A673 (cell line): ENCODE measurements around the gene DNAH1. TPM values are rescaled to one million over a fixed set of nuclear protein-coding genes. Genes with fewer than 3 reads are reported as not detected.

Experiments used
- BruUV-seq: library from RNA; stranded (reverse); fragments of 400-500 nt; replicated peaks from 2 replicates; lab custom pipeline; 2021; lab: Mats Ljungman, UMichigan
- CTCF ChIA-PET: fragments of 300-600 bp; sonication (Branson Sonifier 250); formaldehyde crosslinking; loops from one replicate; lab custom pipeline; 2022; ENCODE audit warnings: antibody characterized with exemption; lab: Charles Lee
- POLR2A ChIA-PET: fragments of 300-600 bp; sonication (Branson Sonifier 250); formaldehyde crosslinking; loops from one replicate; lab custom pipeline; 2022; ENCODE audit warnings: antibody characterized with exemption; ENCODE audit not compliant: low non-redundant PET; lab: Charles Lee
- DNase-seq: peaks from one replicate; pipeline ENCODE4 v3.0.0-alpha.2; 2015; ENCODE audit warnings: low spot score
- H3K27ac ChIP-seq: fragments of 200-600 bp; sonication (generic); 2 replicates; pipeline ENCODE4 v1.5.1; 2016; ENCODE audit warnings: mixed run types, low read depth, mild to moderate bottlenecking, mixed read lengths, antibody characterized with exemption, low read length; ENCODE audit not compliant: poor library complexity, severe bottlenecking
- H3K27me3 ChIP-seq: fragments of 200-600 bp; sonication (generic); replicated peaks from 2 replicates; pipeline ENCODE4 v1.6.1; 2017; ENCODE audit warnings: mixed run types, low read depth, mild to moderate bottlenecking, mixed read lengths, antibody characterized with exemption, low read length; ENCODE audit not compliant: insufficient read depth, poor library complexity
- H3K36me3 ChIP-seq: fragments of 200-600 bp; sonication (generic); 2 replicates; pipeline ENCODE4 v1.6.1; 2016; ENCODE audit warnings: mixed run types, mild to moderate bottlenecking, mixed read lengths, antibody characterized with exemption, low read length; ENCODE audit not compliant: insufficient read depth, poor library complexity, severe bottlenecking
- H3K4me1 ChIP-seq: fragments of 200-600 bp; sonication (generic); 2 replicates; pipeline ENCODE4 v1.6.1; 2017; ENCODE audit warnings: mixed run types, mild to moderate bottlenecking, mixed read lengths, antibody characterized with exemption, low read length; ENCODE audit not compliant: insufficient read depth, poor library complexity, severe bottlenecking
- H3K4me3 ChIP-seq: fragments of 200-600 bp; sonication (generic); 2 replicates; pipeline ENCODE4 v1.5.1; 2016; ENCODE audit warnings: low read depth, mixed run types, mild to moderate bottlenecking, mixed read lengths, low read length; ENCODE audit not compliant: poor library complexity, severe bottlenecking
- H3K9me3 ChIP-seq: fragments of 200-600 bp; sonication (generic); 2 replicates; pipeline ENCODE4 v1.6.1; 2016; ENCODE audit warnings: mixed run types, low read depth, mild to moderate bottlenecking, mixed read lengths, antibody characterized with exemption, low read length; ENCODE audit not compliant: poor library complexity, severe bottlenecking
- EZH2 ChIP-seq: fragments of 200-600 bp; sonication (generic); IDR thresholded peaks from 2 replicates; pipeline ENCODE4 v1.6.1; 2017; ENCODE audit warnings: borderline replicate concordance, low read depth, mild to moderate bottlenecking, mixed read lengths, antibody characterized with exemption, low read length; ENCODE audit not compliant: poor library complexity, severe bottlenecking
- intact Hi-C: fragments of 100-400 bp; cut with micrococcal nuclease; formaldehyde crosslinking; loops from one replicate; pipeline ENCODE4 v1.10.0; 2022; ENCODE audit not compliant: unreplicated experiment
- total RNA-seq: library from RNA; stranded (reverse); gene quantifications from 2 replicates; pipeline ENCODE4 v1.2.3, GENCODE V29; 2021
- TF ChIP-seq, protein P1 (sequence below): fragments of 300-800, 200-600 bp; sonication (generic); conservative IDR thresholded peaks from 2 replicates; pipeline ENCODE4 v1.5.1; 2017; ENCODE audit warnings: low read depth, mild to moderate bottlenecking, antibody characterized with exemption, low read length, moderate library complexity, mixed read lengths

The DNAH1 gene
- total RNA-seq, 1 experiment from 2014 or later: 1.3 TPM

DNA sequence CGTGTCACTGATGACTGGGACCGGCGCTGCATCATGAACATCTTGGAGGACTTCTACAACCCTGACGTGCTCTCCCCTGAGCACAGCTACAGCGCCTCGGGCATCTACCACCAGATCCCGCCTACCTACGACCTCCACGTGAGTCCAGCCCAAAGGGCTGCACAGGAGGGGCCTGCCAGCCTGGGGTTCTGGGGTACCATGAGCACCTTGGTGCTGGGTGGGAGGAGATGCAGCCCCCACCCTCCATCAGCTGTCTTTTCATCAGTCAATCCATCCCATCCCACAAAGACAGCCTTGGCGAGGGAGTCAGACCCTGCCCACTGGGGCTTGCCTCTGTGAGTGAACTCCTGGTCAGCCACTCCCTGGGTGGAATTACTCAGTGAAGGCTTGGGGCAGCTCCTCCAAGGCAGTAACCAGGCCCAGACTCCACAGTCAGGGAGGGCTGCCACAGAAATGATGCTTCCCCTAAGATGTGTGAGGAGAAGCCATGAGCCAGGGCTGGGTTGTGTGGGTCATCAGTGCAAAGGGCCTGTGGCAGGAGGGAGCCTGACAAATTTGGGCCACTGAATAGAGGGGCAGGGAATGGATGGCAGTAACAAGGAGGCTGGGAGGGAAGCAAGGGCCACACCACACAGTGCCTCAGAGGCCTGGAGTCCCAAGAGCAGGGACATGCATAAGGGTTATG lies 80.9 kb downstream of the DNAH1 start:
- Histone ChIP-seq H3K9me3 (no peaks in the 10 kb centered on the region), H3K36me3 (no peaks in the 10 kb centered on the region), H3K4me1 (no peaks in the 10 kb centered on the region), H3K27me3 (no peaks in the 10 kb centered on the region), H3K4me3 (no peak overlapping the region), H3K27ac (no peak overlapping the region)
- intact Hi-C loops: no loop called here
- ChIA-PET CTCF (no interaction called here), POLR2A (no interaction called here)
- DNase-seq: no peak
- TF ChIP-seq, protein P1, sequence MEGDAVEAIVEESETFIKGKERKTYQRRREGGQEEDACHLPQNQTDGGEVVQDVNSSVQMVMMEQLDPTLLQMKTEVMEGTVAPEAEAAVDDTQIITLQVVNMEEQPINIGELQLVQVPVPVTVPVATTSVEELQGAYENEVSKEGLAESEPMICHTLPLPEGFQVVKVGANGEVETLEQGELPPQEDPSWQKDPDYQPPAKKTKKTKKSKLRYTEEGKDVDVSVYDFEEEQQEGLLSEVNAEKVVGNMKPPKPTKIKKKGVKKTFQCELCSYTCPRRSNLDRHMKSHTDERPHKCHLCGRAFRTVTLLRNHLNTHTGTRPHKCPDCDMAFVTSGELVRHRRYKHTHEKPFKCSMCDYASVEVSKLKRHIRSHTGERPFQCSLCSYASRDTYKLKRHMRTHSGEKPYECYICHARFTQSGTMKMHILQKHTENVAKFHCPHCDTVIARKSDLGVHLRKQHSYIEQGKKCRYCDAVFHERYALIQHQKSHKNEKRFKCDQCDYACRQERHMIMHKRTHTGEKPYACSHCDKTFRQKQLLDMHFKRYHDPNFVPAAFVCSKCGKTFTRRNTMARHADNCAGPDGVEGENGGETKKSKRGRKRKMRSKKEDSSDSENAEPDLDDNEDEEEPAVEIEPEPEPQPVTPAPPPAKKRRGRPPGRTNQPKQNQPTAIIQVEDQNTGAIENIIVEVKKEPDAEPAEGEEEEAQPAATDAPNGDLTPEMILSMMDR: no peak
- TF ChIP-seq EZH2: no peak
- BruUV-seq: no TSS peak

DNA sequence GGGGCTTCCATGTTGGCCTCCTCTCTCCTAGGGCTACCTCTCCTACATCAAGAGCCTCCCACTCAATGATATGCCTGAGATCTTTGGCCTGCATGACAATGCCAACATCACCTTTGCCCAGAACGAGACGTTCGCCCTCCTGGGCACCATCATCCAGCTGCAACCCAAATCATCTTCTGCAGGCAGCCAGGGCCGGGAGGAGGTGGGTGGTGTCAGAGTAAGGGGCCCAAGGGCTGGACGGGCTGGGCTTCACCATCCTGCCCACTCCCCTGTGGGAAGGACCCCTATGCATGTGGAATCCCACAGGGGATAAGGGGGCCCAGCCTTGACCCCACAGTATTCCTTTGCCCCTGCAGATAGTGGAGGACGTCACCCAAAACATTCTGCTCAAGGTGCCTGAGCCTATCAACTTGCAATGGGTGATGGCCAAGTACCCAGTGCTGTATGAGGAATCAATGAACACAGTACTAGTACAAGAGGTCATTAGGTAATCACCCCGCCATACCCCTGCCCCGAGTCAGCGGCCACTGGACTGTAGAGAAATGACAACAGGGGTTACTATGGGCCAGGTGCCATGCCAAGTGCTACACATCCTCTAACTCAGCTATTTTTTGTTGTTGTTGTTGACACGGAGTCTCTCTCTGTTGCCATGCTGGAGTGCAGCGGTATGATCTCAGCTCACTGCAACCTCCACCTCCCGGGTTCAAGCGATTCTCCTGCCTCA lies 81.7 kb downstream of the DNAH1 start:
- TF ChIP-seq, protein P1: no peak
- no peak for TF ChIP-seq EZH2
- BruUV-seq: no TSS peak

DNA sequence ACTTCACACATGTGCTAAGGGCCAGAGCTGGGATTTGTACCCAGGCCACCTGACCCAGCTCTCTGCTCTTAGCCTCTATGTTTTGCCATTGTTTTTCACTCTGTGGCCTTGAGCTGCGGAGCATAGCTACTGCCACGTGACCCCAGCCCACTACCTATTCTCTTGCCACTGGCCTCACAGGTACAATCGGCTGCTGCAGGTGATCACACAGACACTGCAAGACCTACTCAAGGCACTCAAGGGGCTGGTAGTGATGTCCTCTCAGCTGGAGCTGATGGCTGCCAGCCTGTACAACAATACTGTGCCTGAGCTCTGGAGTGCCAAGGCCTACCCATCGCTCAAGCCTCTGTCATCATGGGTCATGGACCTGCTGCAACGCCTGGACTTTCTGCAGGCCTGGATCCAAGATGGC lies 82.6 kb downstream of the DNAH1 start:
- Histone ChIP-seq H3K4me1 (no peaks in the 10 kb centered on the region), H3K27me3 (no peaks in the 10 kb centered on the region), H3K9me3 (no peaks in the 10 kb centered on the region), H3K36me3 (no peaks in the 10 kb centered on the region), H3K4me3 (no peak overlapping the region), H3K27ac (no peak overlapping the region)
- DNase-seq: no peak
- POLR2A ChIA-PET: no interaction called here
- no TSS peak for BruUV-seq
- TF ChIP-seq EZH2: no peak
- TF ChIP-seq, protein P1: no peak
- CTCF ChIA-PET: no interaction called here
- intact Hi-C loops: no loop called here

More for the DNA sequence above, 81.7 kb downstream of the DNAH1 start:
- H3K36me3 ChIP-seq: no peaks in the 10 kb centered on the region
- H3K27me3 ChIP-seq: no peaks in the 10 kb centered on the region
- DNase-seq: no peak
- POLR2A ChIA-PET: no interaction called here
- CTCF ChIA-PET: no interaction called here
- no peak overlapping the region for H3K27ac ChIP-seq
- no peaks in the 10 kb centered on the region for H3K9me3 ChIP-seq
- H3K4me3 ChIP-seq: no peak overlapping the region
- intact Hi-C loops: no loop called here
- no peaks in the 10 kb centered on the region for H3K4me1 ChIP-seq
